Measurements from ENCODE around the gene AP1B1. TPM values are rescaled to one million over a fixed set of nuclear protein-coding genes. Genes with fewer than 3 reads are reported as not detected.

Gene AP1B1
- total and polyA plus RNA-seq, 2 experiments from 2014 or later, result 67.4 to 68.2 TPM

GRCh38 chr22:29344137-29344536, 44.2 kb downstream of the AP1B1 start:
- DNase-seq (ENCODE audit: low read depth in 1 of 2, low spot score in 1 of 2), result peak; percentile 55 to 90
- H3K4me1 ChIP-seq (ENCODE audit: low read depth), result peaks cover 30% of the 10 kb centered on the region
- TF ChIP-seq CTCF (IDR thresholded peaks at IDR 0.05; ENCODE audit: low read depth, low read length), result no peak

GRCh38 chr22:29343313-29343805, 45.0 kb downstream of the AP1B1 start:
- Histone ChIP-seq H3K27ac (peak overlapping the region; percentile 65), H3K36me3 (peaks cover 33% of the 10 kb centered on the region), H3K27me3 (no peaks in the 10 kb centered on the region), H3K4me3 (no peak overlapping the region), H3K9me3 (ENCODE audit: low read depth) (no peaks in the 10 kb centered on the region), H3K4me1 (ENCODE audit: low read depth) (peaks cover 30% of the 10 kb centered on the region)
- TF ChIP-seq CTCF (IDR thresholded peaks at IDR 0.05; ENCODE audit: low read depth, low read length), result no peak
- DNase-seq (ENCODE audit: low read depth in 1 of 2, low spot score in 1 of 2), result peak; percentile 29 to 49

More at GRCh38 chr22:29344137-29344536, 44.2 kb downstream of the AP1B1 start:
- Histone ChIP-seq H3K36me3 (peaks cover 34% of the 10 kb centered on the region), H3K27ac (peak overlapping the region; percentile 65), H3K4me3 (no peak overlapping the region), H3K27me3 (no peaks in the 10 kb centered on the region), H3K9me3 (ENCODE audit: low read depth) (no peaks in the 10 kb centered on the region)

GRCh38 chr22:29342577-29343312, 45.6 kb downstream of the AP1B1 start:
- TF ChIP-seq CTCF (IDR thresholded peaks at IDR 0.05; ENCODE audit: low read depth, low read length), result no peak
- no peaks in the 10 kb centered on the region for H3K27me3 ChIP-seq
- DNase-seq (ENCODE audit: low read depth in 1 of 2, low spot score in 1 of 2), result peak in 1 of 2 donors; percentile 64
- H3K9me3 ChIP-seq (ENCODE audit: low read depth), result no peaks in the 10 kb centered on the region
- peaks cover 30% of the 10 kb centered on the region for H3K4me1 ChIP-seq (ENCODE audit: low read depth)
- H3K36me3 ChIP-seq, result peaks cover 34% of the 10 kb centered on the region
- H3K27ac ChIP-seq, result peak overlapping the region; percentile 65
- no peak overlapping the region for H3K4me3 ChIP-seq

GRCh38 chr22:29342177-29342576, 46.2 kb downstream of the AP1B1 start:
- Histone ChIP-seq H3K4me1 (ENCODE audit: low read depth) (peaks cover 30% of the 10 kb centered on the region), H3K27ac (peak overlapping the region; percentile 65), H3K27me3 (no peaks in the 10 kb centered on the region), H3K4me3 (no peak overlapping the region), H3K36me3 (peaks cover 30% of the 10 kb centered on the region), H3K9me3 (ENCODE audit: low read depth) (no peaks in the 10 kb centered on the region)
- DNase-seq (ENCODE audit: low read depth in 1 of 2, low spot score in 1 of 2), result no peak
- no peak for TF ChIP-seq CTCF (IDR thresholded peaks at IDR 0.05; ENCODE audit: low read depth, low read length)

- Histone ChIP-seq H3K27me3 (no peaks in the 10 kb centered on the region), H3K4me1 (ENCODE audit: low read depth) (peaks cover 30% of the 10 kb centered on the region), H3K36me3 (peaks cover 29% of the 10 kb centered on the region), H3K27ac (peak overlapping the region; percentile 65), H3K4me3 (no peak overlapping the region), H3K9me3 (ENCODE audit: low read depth) (no peaks in the 10 kb centered on the region)
- no peak for DNase-seq (ENCODE audit: low read depth in 1 of 2, low spot score in 1 of 2)
- no peak for TF ChIP-seq CTCF (IDR thresholded peaks at IDR 0.05; ENCODE audit: low read depth, low read length)
Observed at GRCh38 chr22:29341849-29342127, 46.6 kb downstream of the AP1B1 start.
